Measurements from ENCODE around the gene SYT1.

- TF ChIP-seq MAX (IDR thresholded peaks at IDR 0.05; ENCODE audit: low read depth, low read length) (no peak), CTCF (IDR thresholded peaks at IDR 0.05; ENCODE audit: low read depth, low read length) (no peak), POLR2A (IDR thresholded peaks at IDR 0.05; ENCODE audit: extremely low read depth, insufficient read length) (no peak)
Observed at GRCh38 chr12:78863482-78864402, 832 bp upstream of the SYT1 start.
